HG02759 (cell line): ENCODE measurements around the gene MRPS9.

Source experiments
- ATAC-seq: cut with Tn5 transposase; IDR thresholded peaks from one replicate; pipeline ENCODE4 v1.9.1; 2021; ENCODE audit warnings: mild to moderate bottlenecking, moderate library complexity; ENCODE audit not compliant: unreplicated experiment

MRPS9 gene

DNA sequence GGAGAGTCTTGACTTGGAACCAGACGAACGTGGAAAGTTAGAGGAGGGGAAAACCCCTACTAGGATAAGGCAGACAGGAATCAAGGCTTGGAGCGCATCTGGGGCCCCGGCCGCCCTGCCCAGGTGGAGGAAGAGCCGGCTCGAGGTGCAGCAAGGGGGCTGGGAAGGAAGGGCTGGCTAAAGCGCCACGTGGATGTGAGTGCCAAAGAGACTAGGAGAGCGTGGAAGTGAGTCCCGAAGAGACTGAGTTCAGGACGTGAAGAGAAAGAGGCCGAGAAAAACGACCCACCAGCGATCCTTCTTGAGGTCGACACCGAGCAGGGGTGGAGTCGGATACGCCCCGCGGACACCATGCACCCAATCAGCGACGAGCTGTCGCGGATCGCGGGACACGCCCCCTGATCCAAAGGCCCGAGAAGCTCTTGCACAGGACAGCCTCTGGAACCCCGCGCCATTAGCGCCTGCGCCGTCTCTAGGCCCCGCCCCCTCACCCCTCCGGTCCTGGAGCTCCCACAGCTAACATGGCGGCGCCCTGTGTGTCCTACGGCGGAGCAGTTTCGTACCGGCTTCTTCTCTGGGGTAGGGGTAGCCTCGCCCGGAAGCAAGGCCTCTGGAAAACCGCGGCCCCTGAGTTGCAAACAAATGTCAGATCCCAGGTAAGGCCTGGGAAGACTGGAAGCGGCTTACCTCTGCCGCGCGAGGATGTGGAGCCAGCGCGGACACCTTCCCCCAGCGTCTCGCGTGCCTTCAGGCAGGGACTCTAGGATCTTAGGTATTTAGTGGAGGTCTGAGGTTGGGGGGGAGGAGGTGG, at the start of gene MRPS9:
Gene MRPS9, plus strand, starts transcription at position 498 of the 811 bp plus-strand sequence. Its CDS starts 24 bp downstream, at position 522.
- ATAC-seq, result peak; percentile 99

DNA sequence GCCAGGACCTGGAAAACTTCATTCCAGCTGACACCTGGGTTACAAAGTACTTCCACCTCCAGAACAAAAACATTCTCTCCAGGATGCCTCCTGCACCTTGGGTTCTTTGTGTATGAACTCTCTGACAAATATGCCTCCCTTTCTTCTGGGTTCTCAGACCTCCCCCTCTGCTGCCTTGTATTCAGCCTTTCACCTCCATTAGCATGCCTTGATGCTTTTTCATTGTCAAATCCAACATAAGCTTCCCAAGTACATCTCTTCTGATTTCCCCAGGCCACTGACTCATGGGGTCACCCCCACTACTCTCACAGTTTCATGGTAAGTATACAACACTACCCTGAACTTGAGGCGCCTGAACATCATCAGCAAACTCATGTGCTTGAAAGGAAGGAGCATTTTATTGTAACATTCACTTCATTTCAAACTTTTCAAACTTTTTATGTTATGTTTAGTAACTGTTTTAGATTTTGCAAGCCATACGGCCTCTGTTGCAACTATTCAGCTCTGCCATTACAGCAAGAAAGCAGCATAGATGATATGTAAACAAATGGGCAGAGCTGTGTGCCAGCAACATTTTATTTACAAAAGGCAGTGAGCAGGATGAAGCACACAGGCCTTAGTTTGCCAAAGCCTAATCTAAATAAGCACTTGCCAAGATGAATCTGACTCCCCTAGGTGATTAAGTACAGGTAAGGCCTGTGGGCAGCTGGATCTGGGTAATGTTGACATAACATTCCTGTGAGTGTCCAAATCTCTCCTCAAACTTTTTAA, 32.5 kb upstream of the MRPS9 start:
- no peak for ATAC-seq

DNA sequence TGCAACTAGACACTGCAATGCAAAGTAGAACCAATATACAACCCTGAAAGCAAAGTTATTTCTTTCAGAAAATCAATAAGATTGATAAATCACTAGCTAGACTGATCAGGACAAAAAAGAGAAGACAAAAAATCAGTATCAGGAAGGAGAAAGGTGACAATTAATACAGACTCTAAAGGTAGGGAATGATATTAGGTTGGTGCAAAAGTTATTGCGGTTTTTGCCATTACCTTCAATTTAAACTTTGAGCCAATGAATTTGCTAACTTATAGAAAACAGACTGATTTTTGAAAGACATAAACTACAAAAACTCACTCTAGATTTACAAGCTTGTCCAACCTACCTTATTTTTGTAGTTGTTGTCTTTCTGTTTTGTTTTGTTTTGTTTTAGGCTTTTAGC, 30.5 kb upstream of the MRPS9 start:
- ATAC-seq, result no peak

DNA sequence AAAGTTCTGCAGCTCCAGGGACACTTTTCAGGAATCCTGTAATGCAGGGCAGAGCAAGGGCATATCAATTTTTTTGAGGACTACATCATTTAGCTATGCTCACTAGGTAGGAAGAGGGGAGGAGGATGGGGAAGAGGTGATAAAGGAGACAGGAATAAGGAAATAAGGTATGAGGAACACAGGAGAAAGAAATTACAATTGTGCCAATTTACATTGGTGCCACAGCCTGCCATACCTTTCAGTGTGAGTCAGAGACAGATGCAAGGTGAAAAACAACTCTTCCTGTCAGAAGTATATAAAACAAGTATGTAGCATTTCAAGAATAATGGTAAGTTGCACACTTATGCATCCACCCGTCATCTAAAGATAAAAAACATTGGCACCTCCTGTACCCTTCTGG, 5.4 kb upstream of the MRPS9 start:
- ATAC-seq, result no peak

DNA sequence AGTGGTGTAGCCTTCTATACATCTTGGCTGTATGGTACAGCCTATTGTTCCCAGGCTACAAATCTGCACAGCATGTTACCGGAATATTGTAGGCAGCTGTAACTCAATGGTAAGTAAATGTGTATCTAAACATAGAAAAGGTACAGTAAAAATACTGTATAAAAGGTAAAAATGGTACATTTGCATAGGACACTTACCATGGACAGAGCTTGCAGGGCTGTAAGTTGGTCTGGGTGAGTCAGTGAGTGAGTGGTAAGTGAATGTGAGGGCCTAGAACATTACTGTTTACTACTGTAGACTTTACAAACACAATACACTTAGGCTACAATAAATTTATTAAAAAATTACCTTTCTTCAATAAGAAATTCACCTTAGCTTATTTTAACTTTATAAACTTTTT, 3.7 kb upstream of the MRPS9 start:
- ATAC-seq, result no peak

DNA sequence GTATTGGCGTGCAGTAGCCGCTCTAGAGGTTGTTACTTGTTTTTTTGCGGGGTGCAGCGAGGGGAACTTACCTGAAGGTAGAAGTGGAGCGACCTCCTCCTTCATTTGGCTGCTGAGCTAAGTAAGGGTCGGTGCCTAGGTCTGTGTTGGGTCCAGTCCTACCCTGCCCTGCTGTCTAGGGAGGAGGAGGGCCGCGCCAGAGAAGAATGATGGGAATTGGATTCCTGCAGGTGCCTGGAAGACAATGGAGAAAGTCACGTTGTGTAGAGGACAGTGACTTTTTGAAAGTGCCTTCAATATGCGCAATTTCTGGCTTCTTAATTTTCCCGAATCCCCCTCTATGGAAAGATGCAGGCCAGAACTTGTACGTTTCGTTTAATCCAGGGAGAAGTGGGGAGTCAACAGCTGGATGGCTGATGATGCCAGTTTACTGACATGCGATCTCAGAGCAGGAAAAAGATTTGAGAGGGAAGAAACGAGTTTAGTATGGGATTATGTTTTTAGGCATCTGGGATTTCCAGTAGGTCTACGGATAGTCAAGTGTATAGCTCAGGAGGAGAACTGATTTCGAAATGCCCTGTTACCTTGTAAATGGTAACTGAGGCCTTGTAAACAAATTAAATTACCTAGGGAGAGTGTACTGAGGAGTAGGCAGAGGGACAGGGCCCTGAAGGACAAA, 653 bp downstream of the MRPS9 start:
- no peak for ATAC-seq

DNA sequence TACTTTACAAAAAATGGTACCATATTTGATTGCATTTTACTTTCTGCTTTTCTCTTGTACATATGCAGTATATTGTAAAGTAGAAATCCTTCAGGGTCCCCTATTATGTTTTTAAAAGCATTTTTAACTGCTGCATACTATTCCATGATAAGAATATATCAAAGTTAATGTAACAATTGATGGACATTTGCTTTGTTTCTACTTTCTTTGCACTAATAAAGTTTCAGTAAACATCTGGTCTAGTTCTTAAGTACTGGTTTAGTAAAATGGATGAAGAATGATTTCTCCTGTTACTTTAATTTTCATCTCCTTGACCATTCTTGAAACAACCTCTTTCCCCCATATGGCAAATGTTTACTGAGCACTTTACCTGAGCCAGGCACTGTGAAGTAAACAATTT, 1.7 kb downstream of the MRPS9 start:
- ATAC-seq, result no peak

DNA sequence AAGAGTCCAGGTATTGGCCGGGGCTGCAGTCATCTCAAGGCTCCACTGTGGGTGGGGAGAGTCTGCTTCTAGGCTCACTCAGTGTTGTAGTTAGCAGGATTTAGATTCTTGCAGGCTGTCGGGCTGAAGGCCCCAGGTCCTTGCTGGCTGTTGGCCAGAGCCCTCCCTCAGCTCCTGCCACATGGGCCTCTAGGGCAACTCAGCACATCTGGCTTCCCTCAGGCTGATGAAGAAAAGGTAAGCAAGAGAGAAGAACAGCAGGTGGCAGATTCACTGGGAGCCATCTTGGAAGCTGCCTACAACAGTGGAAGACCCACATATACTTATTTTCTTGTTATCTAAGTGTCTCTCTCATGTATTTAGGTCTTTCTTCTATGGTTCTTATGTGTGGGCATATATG, 4.3 kb downstream of the MRPS9 start:
- ATAC-seq, result no peak

DNA sequence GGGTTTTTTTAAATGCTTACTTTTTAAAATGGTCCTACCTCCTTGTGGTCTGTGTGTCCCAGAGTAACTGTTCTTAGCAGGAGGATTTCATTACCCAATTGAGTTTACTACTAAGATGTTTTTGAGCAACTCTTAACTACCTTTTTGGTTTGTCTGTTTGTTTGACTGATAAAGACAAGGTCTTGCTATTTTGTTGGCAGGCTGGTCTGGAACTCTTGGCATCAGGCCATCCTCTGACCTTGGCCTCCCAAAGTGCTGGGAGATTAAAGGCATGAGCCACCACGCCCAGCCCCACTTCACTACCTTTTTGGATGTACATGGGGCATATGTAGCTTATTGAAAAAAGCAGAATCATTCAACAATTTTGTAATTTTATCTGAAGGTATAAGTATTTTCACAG, 14.9 kb downstream of the MRPS9 start:
- ATAC-seq, result no peak

DNA sequence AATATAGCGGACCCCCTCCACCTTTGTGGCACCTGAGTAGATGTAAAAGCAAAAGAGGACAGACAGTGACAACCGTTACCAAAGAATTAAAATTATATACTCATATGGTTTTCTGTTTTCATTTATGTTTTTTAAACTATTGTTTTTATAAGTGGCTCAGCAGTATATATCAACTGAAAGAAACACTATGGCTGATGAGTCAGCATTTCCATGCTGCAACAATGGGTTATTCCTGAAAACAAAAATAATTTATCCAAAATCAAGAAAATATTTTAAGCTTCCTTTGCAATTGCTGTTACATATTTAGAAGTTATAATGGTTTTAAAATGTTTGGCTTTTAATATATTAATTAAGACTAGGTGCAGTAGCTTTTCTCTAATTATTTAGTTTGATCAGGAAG, 17.7 kb downstream of the MRPS9 start:
- no peak for ATAC-seq

DNA sequence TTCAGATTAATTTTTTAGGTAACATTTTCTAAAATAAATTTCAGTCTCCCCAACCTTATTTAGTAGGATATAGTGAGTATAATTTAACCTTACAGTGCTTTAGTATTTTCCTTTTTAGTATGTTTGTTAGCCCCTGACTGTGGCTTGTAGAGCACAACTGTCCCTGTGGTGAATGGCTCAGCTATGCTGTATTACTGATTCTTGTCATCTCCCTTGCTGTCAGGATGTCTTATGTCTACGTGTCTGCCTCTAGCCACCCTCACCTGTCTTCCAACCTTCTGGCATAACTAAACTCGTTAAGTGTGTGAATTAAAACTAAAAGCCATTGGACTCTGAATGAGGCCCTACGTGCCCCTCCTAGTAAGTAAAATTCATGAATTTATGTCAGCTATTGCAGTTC, 18.4 kb downstream of the MRPS9 start:
- no peak for ATAC-seq

DNA sequence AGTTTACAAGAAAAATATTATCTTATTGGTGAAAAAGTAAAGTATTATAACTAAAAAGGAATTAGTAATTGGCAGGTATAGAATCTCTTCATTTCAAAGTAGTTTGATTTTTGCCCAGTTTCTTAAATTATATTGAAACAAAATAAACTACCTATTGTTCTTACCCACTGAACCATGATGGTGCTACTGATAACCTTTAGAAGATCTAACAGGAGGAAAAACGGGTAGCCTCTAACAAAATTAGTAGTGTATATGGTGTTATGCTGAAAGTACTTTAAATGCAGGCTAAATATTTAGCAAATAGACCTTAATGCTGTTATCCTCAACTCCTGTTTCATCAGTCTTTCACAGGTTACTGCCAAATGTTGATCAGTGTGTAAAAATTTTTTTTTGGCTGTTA, 19.1 kb downstream of the MRPS9 start:
- peak; percentile 45 for ATAC-seq

DNA sequence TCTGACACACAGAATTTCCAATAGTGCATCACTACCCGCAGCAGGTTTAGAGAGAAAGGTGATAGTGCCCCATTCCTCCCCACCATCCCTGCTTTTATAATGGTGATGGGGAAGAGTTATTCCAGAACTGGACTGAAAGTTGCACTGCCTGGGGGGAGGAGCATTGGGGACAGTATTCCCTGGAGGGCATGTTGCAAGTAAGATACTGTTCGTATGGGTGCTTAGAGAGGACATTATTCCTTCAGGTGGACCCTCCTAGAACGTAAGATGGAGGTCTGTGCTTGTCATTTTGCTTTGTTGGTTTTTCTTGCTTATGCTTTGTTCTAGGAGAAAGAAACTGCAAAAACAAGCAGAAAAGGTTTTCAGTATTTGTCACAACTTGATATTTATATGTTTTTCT, 23.7 kb downstream of the MRPS9 start:
- no peak for ATAC-seq

DNA sequence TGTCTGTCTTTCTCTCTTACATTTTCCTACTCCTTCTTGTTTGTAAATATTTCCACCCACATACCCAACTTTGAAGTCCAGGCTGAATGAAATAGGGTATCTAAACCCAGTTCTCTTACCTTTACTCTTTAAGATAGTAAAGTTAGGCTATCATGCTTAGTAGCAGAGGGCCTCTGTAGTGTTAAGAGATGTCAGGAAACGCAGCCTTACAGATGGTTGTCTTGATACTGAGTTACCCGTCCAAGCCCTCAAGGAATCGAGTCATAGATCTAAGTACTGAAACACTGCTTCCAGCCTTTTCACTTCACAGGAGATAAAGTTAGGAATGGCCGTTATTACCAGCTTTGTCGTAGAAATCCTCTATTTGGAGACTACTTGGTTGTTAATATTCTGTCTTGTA, 24.3 kb downstream of the MRPS9 start:
- ATAC-seq, result no peak

DNA sequence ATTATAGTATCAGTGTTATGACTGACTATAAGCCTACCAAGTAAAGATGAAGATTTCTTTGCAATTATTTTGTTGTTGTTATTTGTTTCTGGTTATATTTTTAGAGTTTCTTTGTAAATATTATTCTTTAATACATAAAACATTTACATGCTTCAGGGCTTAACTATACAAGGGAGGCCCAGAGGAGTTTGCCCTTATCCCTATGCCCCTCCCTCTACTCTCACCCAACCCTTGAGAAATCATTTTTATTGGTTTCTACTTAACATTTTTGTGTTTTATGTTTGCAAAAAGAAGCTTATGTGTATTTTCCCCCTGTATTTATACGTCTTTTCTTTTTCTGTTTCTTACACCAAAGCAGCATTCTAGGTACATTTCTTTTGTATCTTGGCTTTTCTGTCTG, 30.5 kb downstream of the MRPS9 start:
- ATAC-seq, result no peak

DNA sequence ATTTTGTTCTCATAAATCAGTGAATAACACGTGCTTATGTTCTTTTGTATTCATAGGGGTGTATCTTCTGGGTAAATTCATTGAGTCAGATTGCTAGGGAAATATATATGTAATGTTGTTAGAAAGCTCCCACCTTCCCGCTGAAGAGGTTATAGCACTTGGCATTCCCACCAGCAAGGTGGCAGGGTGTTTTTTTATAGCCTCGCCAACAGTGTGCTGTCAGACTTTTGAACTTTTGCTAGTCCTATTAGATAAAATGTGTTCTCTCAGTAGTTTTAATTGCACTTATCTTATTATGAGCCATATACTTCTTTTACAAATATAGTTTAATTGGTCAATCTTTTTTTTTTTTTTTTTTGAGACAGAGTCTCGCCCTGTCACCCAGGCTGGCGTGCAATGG, 31.0 kb downstream of the MRPS9 start:
- ATAC-seq, result no peak

DNA sequence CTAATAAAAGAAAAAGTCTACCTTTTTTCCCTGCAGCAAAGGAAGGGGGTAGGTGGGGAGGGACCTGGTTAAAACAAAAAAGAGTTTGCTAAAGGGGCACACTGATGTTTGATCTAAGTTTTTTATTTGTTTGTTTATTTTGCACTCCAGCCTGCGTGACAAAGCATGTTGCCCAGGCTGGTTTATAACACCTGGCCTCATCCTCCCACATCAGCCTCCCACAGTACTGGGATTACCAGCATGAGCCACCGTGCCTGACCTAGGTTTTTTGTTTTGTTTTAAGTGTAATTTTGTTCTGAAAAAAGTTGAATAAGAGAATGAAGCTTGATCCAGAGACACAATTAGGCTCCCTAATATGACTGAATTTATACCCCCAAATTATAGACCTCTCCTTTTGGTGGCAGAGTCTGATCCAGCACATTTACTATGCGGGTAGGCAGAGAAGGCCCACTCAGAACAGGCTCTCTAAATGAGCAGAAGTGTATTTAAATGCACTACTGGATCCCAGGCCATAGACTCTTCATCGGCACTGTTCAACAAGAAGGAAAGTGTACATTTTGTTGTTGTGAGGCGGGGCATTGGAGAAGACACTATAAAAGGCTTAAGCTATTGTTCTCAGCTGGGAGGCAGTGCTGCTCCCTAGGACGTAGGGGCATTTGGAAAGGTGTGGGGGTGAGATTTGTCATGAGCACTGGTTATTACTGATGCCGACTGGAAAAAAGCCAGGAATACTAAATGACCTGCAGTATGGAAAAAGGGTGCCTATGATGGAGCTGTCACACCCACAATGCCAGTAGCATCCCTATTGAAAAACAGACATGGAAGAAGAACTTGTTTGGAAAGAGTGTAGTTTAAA, 32.4 kb downstream of the MRPS9 start:
- no peak for ATAC-seq

DNA sequence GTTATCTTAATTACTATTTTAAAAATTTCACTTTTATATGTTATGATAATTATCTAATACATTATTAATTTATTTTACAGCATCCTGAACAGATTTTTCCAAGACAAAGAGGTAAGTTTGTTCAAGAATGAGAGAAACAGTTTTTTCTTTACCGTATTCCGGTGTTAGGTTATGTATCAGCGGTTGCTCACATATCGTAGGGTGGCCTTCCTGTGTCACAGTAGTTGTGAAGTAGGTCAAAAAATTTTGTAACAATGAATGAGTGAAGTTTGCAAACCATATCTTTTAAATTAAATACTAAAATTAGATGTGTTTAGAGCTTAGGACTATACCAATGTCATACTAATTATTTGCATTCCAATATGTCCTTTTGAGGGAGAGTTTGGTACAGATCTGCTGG, 33.5 kb downstream of the MRPS9 start:
- no peak for ATAC-seq

DNA sequence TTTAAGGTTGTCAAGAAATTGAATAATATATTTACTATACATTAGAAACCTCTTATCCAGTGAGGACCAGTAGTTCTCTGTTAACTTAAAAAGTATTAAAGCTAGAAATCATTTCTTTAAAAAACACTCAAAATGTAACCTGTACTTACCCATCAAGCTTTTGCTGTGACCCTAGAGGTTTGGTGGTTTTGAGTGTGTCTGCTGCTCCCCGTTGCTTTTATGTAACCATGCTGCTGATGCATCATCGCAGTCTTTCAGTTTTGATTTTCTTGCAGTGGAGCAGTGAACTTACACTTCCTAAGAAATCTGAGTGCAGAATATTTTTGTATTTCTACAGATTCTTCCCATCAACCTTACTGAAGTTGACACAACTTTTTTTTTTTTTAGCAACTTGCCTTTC, 34.2 kb downstream of the MRPS9 start:
- peak; percentile 88 for ATAC-seq

DNA sequence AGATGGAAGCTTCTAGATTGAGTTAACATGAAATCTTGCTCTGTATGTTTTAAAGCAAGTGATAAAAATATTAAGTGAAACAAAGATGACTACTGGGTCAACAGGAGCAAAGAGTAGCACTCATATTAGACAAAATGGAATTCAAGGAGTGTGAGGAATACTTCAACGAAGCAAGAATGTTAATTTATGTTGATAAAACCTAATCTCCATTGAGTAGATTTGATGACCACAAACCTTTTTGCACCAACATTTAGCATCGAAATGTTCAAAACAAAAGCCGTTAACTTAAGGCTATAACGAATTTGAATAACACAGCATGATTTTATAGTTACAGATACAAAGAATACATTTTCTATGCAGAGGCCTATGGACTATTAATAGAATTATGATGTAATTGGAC, 35.7 kb downstream of the MRPS9 start:
- no peak for ATAC-seq

DNA sequence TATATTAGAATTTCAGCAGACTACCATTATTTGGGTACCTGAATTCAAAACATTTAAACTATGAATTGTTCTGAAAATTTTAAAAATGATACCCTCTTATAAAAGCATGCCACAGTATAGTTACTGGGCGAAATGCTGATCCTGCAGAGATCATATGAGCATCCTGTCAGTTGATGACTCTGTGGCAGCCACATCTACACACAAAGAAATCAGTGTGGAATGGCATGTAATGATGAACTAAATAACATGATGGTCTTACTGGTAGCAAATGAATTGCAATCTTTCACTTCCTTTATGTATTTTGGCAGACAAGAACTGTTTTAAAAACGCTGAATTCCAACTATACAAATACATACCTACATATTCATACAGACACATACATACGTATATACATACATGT, 38.3 kb downstream of the MRPS9 start:
- ATAC-seq, result no peak
